ENCODE results near the gene ATF5. TPM values are rescaled to one million over a fixed set of nuclear protein-coding genes. Genes with fewer than 3 reads are reported as not detected.
A peak's percentile ranks its signal among the peaks of the same experiment; 100 is the strongest.

Gene ATF5
- total and polyA plus RNA-seq, 2 of the 8 experiments (the other 6 are each of a cell fraction or from before 2014, with no cell fraction given): 6.2 to 13.1 TPM

- Histone ChIP-seq H2BK15ac (ENCODE audit: low read length) (0 out of 2 replicates have a peak overlapping the region, but pooled peaks have one; percentile 29), H3K27me3 (replicated peaks in 1 of 4; ENCODE audit: control insufficient read depth in 3 of 4, extremely low read depth in 1 of 4, insufficient read depth in 3 of 4, low read length in 3 of 4) (no peaks in the 10 kb centered on the region), H3K4me3 (ENCODE audit: extremely low read depth in 1 of 4, insufficient read depth in 2 of 4, low read depth in 3 of 4, low read length in 4 of 4) (no peak overlapping the region), H3K4ac (replicated peaks; ENCODE audit: insufficient read length, low read depth, low read length) (no peak overlapping the region), H3K23me2 (ENCODE audit: low read depth, low read length) (no peaks in the 10 kb centered on the region), H2BK12ac (ENCODE audit: low read depth, low read length) (no peak overlapping the region), H4K5ac (ENCODE audit: insufficient read length, low read depth, low read length) (no peak overlapping the region), H4K91ac (replicated peaks; ENCODE audit: insufficient read length, low read length) (no peak overlapping the region), H3K56ac (replicated peaks; ENCODE audit: insufficient read length, low read depth, low read length) (no peak overlapping the region), H2AK5ac (ENCODE audit: low read depth, low read length) (no peak overlapping the region), H3K9ac (replicated peaks in 1 of 4; ENCODE audit: extremely low read depth in 1 of 4, low read depth in 3 of 4, low read length in 3 of 4) (no peak overlapping the region), H4K8ac (ENCODE audit: extremely low read depth, insufficient read depth, low read length) (peak overlapping the region; percentile 11; the same call in 1 of the 2 replicates), H4K20me1 (replicated peaks in 1 of 2; ENCODE audit: control insufficient read depth in 1 of 2, insufficient read depth in 2 of 2, low read length in 2 of 2) (peaks cover 0 to 1% of the 10 kb centered on the region in 2 experiments), H3K36me3 (ENCODE audit: control insufficient read depth in 2 of 4, insufficient read depth in 4 of 4, low read length in 3 of 4) (no peaks in the 10 kb centered on the region), H3K27ac (ENCODE audit: low read depth, low read length) (no peak overlapping the region), H3K9me3 (ENCODE audit: insufficient read depth in 2 of 2, low read depth in 1 of 2, low read length in 1 of 2) (peaks cover 0 to 3% of the 10 kb centered on the region in 2 experiments; a peak in 1 of 4 replicates), H3K14ac (ENCODE audit: insufficient read length) (no peak overlapping the region), H3K4me2 (ENCODE audit: insufficient read depth in 1 of 2, low read depth in 2 of 2, low read length in 2 of 2) (no peak overlapping the region), H2BK20ac (ENCODE audit: low read length) (no peak overlapping the region), H2BK5ac (ENCODE audit: low read depth, low read length) (no peak overlapping the region), H3K4me1 (replicated peaks in 1 of 4; ENCODE audit: control insufficient read depth in 3 of 4, insufficient read depth in 4 of 4, low read length in 3 of 4) (peaks cover 0 to 11% (median 5%) of the 10 kb centered on the region in 4 experiments; a peak in 5 of 7 replicates), H3K79me2 (ENCODE audit: control insufficient read depth in 1 of 2, insufficient read depth in 2 of 2, low read length in 2 of 2) (no peaks in the 10 kb centered on the region), H3K79me1 (ENCODE audit: low read depth, low read length) (no peaks in the 10 kb centered on the region), H3K18ac (ENCODE audit: extremely low read depth, low read length) (no peak overlapping the region), H2BK120ac (replicated peaks; ENCODE audit: low read depth, low read length) (no peak overlapping the region), H3K23ac (ENCODE audit: insufficient read length) (no peak overlapping the region), H2AFZ (ENCODE audit: low read length) (no peak overlapping the region)
- DNase-seq (ENCODE audit: low read depth in 1 of 2, low spot score in 2 of 2): no peak
- 96% methylated on average over 9 of the region's 9 CpGs; no CpG with 5 or more reads in 1 of the 2 experiments for WGBS, 2 experiments (ENCODE audit: extremely low coverage in 1 of 2, insufficient coverage in 1 of 2, insufficient read length in 1 of 2, insufficient replicate concordance in 2 of 2, low coverage in 1 of 2, low lambda C conversion rate in 2 of 2, missing lambda C conversion rate in 1 of 2)
- no peak for FAIRE-seq
- CTCF ChIA-PET (ENCODE audit: partially characterized antibody): interaction anchor here (1.8 to 7.3 kb wide), 3 partner anchors 12 to 33 kb away, joined by 4 to 69 read pairs (median 28); no protein-coding TSS in a partner anchor
- POLR2A ChIA-PET (ENCODE audit: partially characterized antibody): interaction anchor here (0.6 kb wide), 1 partner anchor 17 kb away, joined by 3 read pairs; no protein-coding TSS in a partner anchor
- no peak for TF ChIP-seq PHF8 (conservative IDR thresholded peaks at IDR 0.05; ENCODE audit: low read depth, low read length)
Measured at GRCh38 chr19:49951806-49952478, 22.9 kb downstream of the ATF5 start.

All from H1 (cell line).